ENCODE measurements around the gene CAMK2A.

Gene CAMK2A

GRCh38 chr5:150278046-150278730, 11.4 kb downstream of the CAMK2A start:
- no peak for DNase-seq

- DNase-seq, result no peak
Measured at GRCh38 chr5:150277043-150277442, 12.5 kb downstream of the CAMK2A start.

- DNase-seq, result no peak
Measured at GRCh38 chr5:150274811-150275210, 14.8 kb downstream of the CAMK2A start.

GRCh38 chr5:150272531-150272930, 17.0 kb downstream of the CAMK2A start:
- DNase-seq, result no peak

- no peak for DNase-seq
Measured at GRCh38 chr5:150271923-150272322, 17.6 kb downstream of the CAMK2A start.

GRCh38 chr5:150271296-150271692, 18.3 kb downstream of the CAMK2A start:
- DNase-seq, result no peak

- no peak for DNase-seq
Measured at GRCh38 chr5:150270541-150271295, 18.9 kb downstream of the CAMK2A start.

- no peak for DNase-seq
Measured at GRCh38 chr5:150266871-150267291, 22.7 kb downstream of the CAMK2A start.

GRCh38 chr5:150265870-150266383, 23.6 kb downstream of the CAMK2A start:
- DNase-seq, result no peak

- no peak for DNase-seq
Measured at GRCh38 chr5:150264667-150265603, 24.6 kb downstream of the CAMK2A start.

GRCh38 chr5:150263801-150264621, 25.6 kb downstream of the CAMK2A start:
- DNase-seq, result no peak

GRCh38 chr5:150263375-150263775, 26.2 kb downstream of the CAMK2A start:
- no peak for DNase-seq

GRCh38 chr5:150262502-150262901, 27.1 kb downstream of the CAMK2A start:
- DNase-seq, result no peak

- DNase-seq, result no peak
Measured at GRCh38 chr5:150261231-150261630, 28.3 kb downstream of the CAMK2A start.

GRCh38 chr5:150258130-150258529, 31.4 kb downstream of the CAMK2A start:
- no peak for DNase-seq

GRCh38 chr5:150257424-150257823, 32.1 kb downstream of the CAMK2A start:
- no peak for DNase-seq

GRCh38 chr5:150256410-150257064, 33.0 kb downstream of the CAMK2A start:
- DNase-seq, result no peak

- no peak for DNase-seq
Measured at GRCh38 chr5:150255659-150256409, 33.7 kb downstream of the CAMK2A start.

- DNase-seq, result no peak
Measured at GRCh38 chr5:150254774-150255173, 34.8 kb downstream of the CAMK2A start.

GRCh38 chr5:150254363-150254762, 35.2 kb downstream of the CAMK2A start:
- DNase-seq, result no peak
